Activated naive CD4-positive, alpha-beta T cell treated with anti-CD3 and anti-CD28 coated beads, Interleukin-2, amount 50 U/mL, for 24 hours (primary cell): ENCODE data around the gene DOCK2.
A peak's percentile ranks its signal among the peaks of the same experiment; 100 is the strongest.

Source experiments
- H3K27ac Mint-ChIP-seq: one replicate; pipeline ENCODE4 v1.8.0; 2021; ENCODE audit warnings: mild to moderate bottlenecking, mixed read lengths
- H3K27me3 Mint-ChIP-seq: one replicate; pipeline ENCODE4 v1.8.0; 2021; ENCODE audit warnings: mixed read lengths
- H3K36me3 Mint-ChIP-seq: one replicate; pipeline ENCODE4 v1.8.0; 2021; ENCODE audit warnings: mixed read lengths
- H3K4me1 Mint-ChIP-seq: one replicate; pipeline ENCODE4 v1.8.0; 2021; ENCODE audit warnings: mixed read lengths
- H3K4me3 Mint-ChIP-seq: one replicate; pipeline ENCODE4 v1.8.0; 2021; ENCODE audit warnings: mild to moderate bottlenecking, mixed read lengths
- H3K9me3 Mint-ChIP-seq: one replicate; pipeline ENCODE4 v1.8.0; 2021; ENCODE audit warnings: mixed read lengths

The DOCK2 gene

DNA sequence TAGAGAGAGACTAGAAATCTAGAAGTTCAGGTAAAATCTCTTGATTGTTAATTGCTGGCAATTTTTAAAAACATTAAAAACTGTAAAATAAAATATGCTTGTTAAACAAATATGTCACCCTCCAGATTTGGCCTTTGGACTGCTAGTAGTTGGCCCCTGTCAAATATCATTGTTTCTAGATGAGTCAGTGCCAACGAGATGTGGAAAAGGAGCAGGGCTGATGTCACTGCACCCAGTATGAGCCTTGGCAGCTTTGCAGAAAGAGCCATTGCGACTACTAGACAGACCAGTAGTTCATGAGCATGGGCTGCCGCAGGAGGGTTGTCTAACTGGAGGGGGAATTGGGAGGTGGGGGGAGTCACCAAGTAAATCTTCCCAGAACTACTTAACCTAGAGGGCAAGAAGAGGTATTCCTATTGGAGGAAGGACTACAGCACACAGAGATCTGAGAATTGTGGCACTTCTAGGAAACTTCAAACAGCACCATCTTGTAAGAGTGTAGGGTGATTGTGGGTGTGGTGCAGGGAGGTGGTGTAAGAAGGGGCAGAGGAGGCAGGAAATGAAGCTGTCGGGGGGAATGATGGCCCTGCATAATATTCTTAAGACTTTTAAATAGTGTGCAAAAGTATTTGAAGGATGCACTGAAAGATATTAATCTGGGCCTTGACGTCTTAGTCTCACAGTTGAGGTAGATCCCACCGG, 7.1 kb upstream of the DOCK2 start:
- H3K4me1 Mint-ChIP-seq, result no peaks in the 10 kb centered on the region
- H3K9me3 Mint-ChIP-seq, result no peaks in the 10 kb centered on the region
- no peaks in the 10 kb centered on the region for H3K36me3 Mint-ChIP-seq
- H3K27me3 Mint-ChIP-seq, result peaks cover 3% of the 10 kb centered on the region
- H3K4me3 Mint-ChIP-seq, result no peak overlapping the region
- H3K27ac Mint-ChIP-seq, result no peak overlapping the region

GRCh38 chr5:169631360-169631759, 5.7 kb upstream of the DOCK2 start:
- Mint-ChIP-seq H3K4me3 (no peak overlapping the region), H3K27ac (no peak overlapping the region), H3K9me3 (no peaks in the 10 kb centered on the region), H3K4me1 (no peaks in the 10 kb centered on the region), H3K36me3 (no peaks in the 10 kb centered on the region), H3K27me3 (peaks cover 3% of the 10 kb centered on the region)

- H3K27ac Mint-ChIP-seq, result no peak overlapping the region
- H3K9me3 Mint-ChIP-seq, result no peaks in the 10 kb centered on the region
- H3K4me3 Mint-ChIP-seq, result no peak overlapping the region
- H3K4me1 Mint-ChIP-seq, result peaks cover 6% of the 10 kb centered on the region
- peaks cover 3% of the 10 kb centered on the region for H3K27me3 Mint-ChIP-seq
- peaks cover under 1% of the 10 kb centered on the region for H3K36me3 Mint-ChIP-seq
Measured at GRCh38 chr5:169632946-169633345, 4.1 kb upstream of the DOCK2 start.

DNA sequence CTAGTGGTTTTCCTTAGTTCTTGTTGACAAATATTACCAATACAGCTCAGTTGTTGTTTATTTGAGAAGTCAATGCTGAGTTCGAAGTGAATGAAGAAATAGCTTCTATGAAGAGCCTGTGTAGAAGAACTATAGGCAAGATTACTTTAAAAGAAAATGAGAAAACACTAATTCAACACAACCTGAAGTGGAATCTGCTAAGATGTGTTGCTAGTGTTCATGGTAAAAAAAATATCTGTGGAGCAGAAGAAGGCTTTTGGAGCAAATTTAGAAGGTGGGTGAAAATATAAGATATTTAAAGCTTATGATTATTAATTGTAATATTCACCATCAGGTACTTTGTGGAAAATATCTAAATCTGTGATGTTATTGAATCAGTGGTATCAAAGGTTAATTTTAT, 2.5 kb upstream of the DOCK2 start:
- Mint-ChIP-seq H3K27ac (no peak overlapping the region), H3K27me3 (no peaks in the 10 kb centered on the region), H3K4me3 (no peak overlapping the region), H3K4me1 (peaks cover 22% of the 10 kb centered on the region), H3K36me3 (peaks cover 14% of the 10 kb centered on the region), H3K9me3 (no peaks in the 10 kb centered on the region)

GRCh38 chr5:169635936-169636335, 1.1 kb upstream of the DOCK2 start:
- H3K27ac Mint-ChIP-seq, result peak overlapping the region; percentile 93
- H3K4me3 Mint-ChIP-seq, result peak overlapping the region; percentile 95
- H3K4me1 Mint-ChIP-seq, result peaks cover 36% of the 10 kb centered on the region
- H3K27me3 Mint-ChIP-seq, result no peaks in the 10 kb centered on the region
- peaks cover 22% of the 10 kb centered on the region for H3K36me3 Mint-ChIP-seq
- no peaks in the 10 kb centered on the region for H3K9me3 Mint-ChIP-seq

GRCh38 chr5:169636477-169637084, 494 bp upstream of the DOCK2 start:
- Mint-ChIP-seq H3K9me3 (no peaks in the 10 kb centered on the region), H3K4me3 (peak overlapping the region; percentile 95), H3K36me3 (peaks cover 23% of the 10 kb centered on the region), H3K27ac (peak overlapping the region; percentile 94), H3K27me3 (no peaks in the 10 kb centered on the region), H3K4me1 (peaks cover 42% of the 10 kb centered on the region)

GRCh38 chr5:169637549-169638121, 560 bp downstream of the DOCK2 start:
- Mint-ChIP-seq H3K4me3 (peak overlapping the region; percentile 95), H3K36me3 (peaks cover 25% of the 10 kb centered on the region), H3K9me3 (no peaks in the 10 kb centered on the region), H3K27ac (peak overlapping the region; percentile 91), H3K27me3 (no peaks in the 10 kb centered on the region), H3K4me1 (peaks cover 53% of the 10 kb centered on the region)

- H3K27ac Mint-ChIP-seq, result peak overlapping the region; percentile 55
- peaks cover 26% of the 10 kb centered on the region for H3K36me3 Mint-ChIP-seq
- H3K27me3 Mint-ChIP-seq, result no peaks in the 10 kb centered on the region
- H3K9me3 Mint-ChIP-seq, result no peaks in the 10 kb centered on the region
- H3K4me3 Mint-ChIP-seq, result peak overlapping the region; percentile 52
- H3K4me1 Mint-ChIP-seq, result peaks cover 82% of the 10 kb centered on the region
Measured at GRCh38 chr5:169641253-169641652, 4.2 kb downstream of the DOCK2 start.

GRCh38 chr5:169646856-169647255, 9.8 kb downstream of the DOCK2 start:
- Mint-ChIP-seq H3K4me3 (no peak overlapping the region), H3K4me1 (peaks cover 93% of the 10 kb centered on the region), H3K27ac (no peak overlapping the region), H3K27me3 (no peaks in the 10 kb centered on the region), H3K36me3 (peaks cover 6% of the 10 kb centered on the region), H3K9me3 (no peaks in the 10 kb centered on the region)

- no peaks in the 10 kb centered on the region for H3K9me3 Mint-ChIP-seq
- no peaks in the 10 kb centered on the region for H3K27me3 Mint-ChIP-seq
- no peak overlapping the region for H3K27ac Mint-ChIP-seq
- H3K36me3 Mint-ChIP-seq, result peaks cover 4% of the 10 kb centered on the region
- H3K4me1 Mint-ChIP-seq, result peaks cover 93% of the 10 kb centered on the region
- peak overlapping the region; percentile 15 for H3K4me3 Mint-ChIP-seq
Measured at GRCh38 chr5:169647566-169647965, 10.5 kb downstream of the DOCK2 start.

DNA sequence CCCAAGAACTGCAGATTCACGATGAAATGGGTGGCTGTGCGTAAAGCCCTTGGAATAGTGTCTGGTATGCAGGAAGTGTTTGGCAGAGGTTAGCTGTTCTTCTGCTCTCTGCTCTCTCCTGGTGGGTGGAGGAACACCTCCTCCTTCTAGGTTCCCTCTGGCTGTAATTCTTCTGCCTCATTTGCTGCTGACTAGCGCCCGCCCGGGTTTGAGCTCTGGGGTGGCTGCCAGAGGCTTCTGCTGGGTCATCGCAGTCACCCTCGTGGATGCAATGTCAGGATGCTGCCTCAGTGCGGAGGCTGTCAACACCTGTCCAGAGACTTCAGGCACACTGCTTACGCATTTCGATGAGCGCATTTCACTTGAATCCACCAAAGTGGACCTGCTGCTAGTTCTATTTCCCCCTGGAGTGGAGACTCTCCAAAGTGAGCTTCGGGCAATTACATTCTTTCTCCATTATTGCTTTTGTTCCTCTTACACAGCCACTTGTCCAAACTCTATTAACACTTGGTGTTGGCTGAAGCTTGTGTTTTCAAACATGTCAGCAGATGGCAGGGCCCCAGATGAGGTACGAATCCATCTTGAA, 11.7 kb downstream of the DOCK2 start:
- Mint-ChIP-seq H3K36me3 (peaks cover 5% of the 10 kb centered on the region), H3K4me3 (no peak overlapping the region), H3K9me3 (no peaks in the 10 kb centered on the region)

DNA sequence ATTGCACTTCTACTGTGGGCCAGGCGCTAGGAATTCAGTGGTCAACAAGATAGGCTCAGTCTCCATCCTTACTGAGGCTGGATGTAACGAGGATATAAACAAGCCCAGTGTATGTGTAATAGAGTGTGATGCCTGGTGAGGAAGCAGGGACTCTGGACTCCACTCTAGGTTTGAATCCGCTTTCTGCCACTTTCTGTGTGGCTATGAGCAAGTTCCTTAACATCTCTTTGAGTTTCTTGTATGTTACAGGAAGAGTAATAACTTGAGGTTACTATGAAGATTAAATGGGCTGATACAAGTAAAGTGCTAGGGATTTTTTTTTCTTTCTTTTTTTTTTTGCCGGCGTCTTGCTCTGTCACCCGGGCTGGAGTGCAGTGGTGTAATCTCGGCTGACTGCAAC, 12.4 kb downstream of the DOCK2 start:
- peak overlapping the region; percentile 89 for H3K27ac Mint-ChIP-seq
- H3K36me3 Mint-ChIP-seq, result peaks cover 5% of the 10 kb centered on the region
- peak overlapping the region; percentile 63 for H3K4me3 Mint-ChIP-seq

More for the DNA sequence above, 11.7 kb downstream of the DOCK2 start:
- Mint-ChIP-seq H3K27ac (peak overlapping the region; percentile 89), H3K4me1 (peaks cover 93% of the 10 kb centered on the region), H3K27me3 (no peaks in the 10 kb centered on the region)

GRCh38 chr5:169650701-169651331, 13.7 kb downstream of the DOCK2 start:
- Mint-ChIP-seq H3K27ac (peak overlapping the region; percentile 98), H3K4me3 (peak overlapping the region; percentile 75), H3K27me3 (no peaks in the 10 kb centered on the region), H3K4me1 (peaks cover 93% of the 10 kb centered on the region), H3K36me3 (peaks cover 9% of the 10 kb centered on the region), H3K9me3 (no peaks in the 10 kb centered on the region)

More for the DNA sequence above, 12.4 kb downstream of the DOCK2 start:
- H3K4me1 Mint-ChIP-seq, result peaks cover 92% of the 10 kb centered on the region
- no peaks in the 10 kb centered on the region for H3K9me3 Mint-ChIP-seq
- H3K27me3 Mint-ChIP-seq, result no peaks in the 10 kb centered on the region

- no peaks in the 10 kb centered on the region for H3K9me3 Mint-ChIP-seq
- H3K27me3 Mint-ChIP-seq, result no peaks in the 10 kb centered on the region
- H3K27ac Mint-ChIP-seq, result peak overlapping the region; percentile 98
- peaks cover 93% of the 10 kb centered on the region for H3K4me1 Mint-ChIP-seq
- peak overlapping the region; percentile 75 for H3K4me3 Mint-ChIP-seq
- peaks cover 6% of the 10 kb centered on the region for H3K36me3 Mint-ChIP-seq
Measured at GRCh38 chr5:169651526-169651925, 14.5 kb downstream of the DOCK2 start.

DNA sequence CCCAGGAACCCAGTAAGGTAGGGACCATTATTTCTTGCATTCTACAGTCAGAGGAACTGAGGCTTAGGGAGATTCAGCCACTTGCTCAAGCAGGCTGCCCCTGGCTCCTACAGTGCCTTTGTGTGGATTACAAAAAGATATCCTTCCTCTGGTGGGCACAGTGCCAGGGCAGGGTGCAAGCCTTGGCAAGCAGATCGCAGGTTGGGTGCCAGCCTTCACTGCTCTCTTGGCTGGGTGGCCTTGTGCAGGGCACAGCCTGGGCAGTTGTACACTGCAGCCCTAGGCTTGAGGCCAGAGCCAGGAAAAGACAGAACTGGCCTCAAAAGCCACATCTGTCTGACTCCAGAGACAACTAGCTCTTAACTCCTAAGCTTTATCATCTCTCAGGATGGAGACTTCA, 15.0 kb downstream of the DOCK2 start:
- no peak overlapping the region for H3K27ac Mint-ChIP-seq
- H3K36me3 Mint-ChIP-seq, result peaks cover 8% of the 10 kb centered on the region
- H3K27me3 Mint-ChIP-seq, result no peaks in the 10 kb centered on the region
- no peak overlapping the region for H3K4me3 Mint-ChIP-seq
- H3K9me3 Mint-ChIP-seq, result no peaks in the 10 kb centered on the region
- H3K4me1 Mint-ChIP-seq, result peaks cover 93% of the 10 kb centered on the region
